Brain microvascular endothelial cell (primary cell): Measurements from ENCODE around the gene MYD88.

ENCODE experiments used
- DNase-seq: peaks from one replicate; pipeline ENCODE4 v3.0.0-alpha.2; 2020
- H3K27ac ChIP-seq: fragments of 250-450 bp; sonication (Bioruptor Pico); 2 replicates; pipeline ENCODE4 v1.5.1; 2020; ENCODE audit warnings: mild to moderate bottlenecking, moderate library complexity
- H3K27me3 ChIP-seq: fragments of 250-450 bp; sonication (Bioruptor Pico); replicated peaks from 2 replicates; pipeline ENCODE4 v1.5.1; 2020; ENCODE audit warnings: mild to moderate bottlenecking
- H3K36me3 ChIP-seq: fragments of 250-450 bp; sonication (Bioruptor Pico); replicated peaks from 2 replicates; pipeline ENCODE4 v1.5.1; 2020; ENCODE audit warnings: mild to moderate bottlenecking
- H3K4me3 ChIP-seq: 2 replicates; pipeline ENCODE4 v1.5.1; 2011; ENCODE audit warnings: low read depth, mild to moderate bottlenecking, control low read depth, low read length, moderate library complexity
- CTCF ChIP-seq: IDR thresholded peaks from 2 replicates; pipeline ENCODE4 v1.5.1; 2011; ENCODE audit warnings: low read depth, mild to moderate bottlenecking, moderate library complexity, low read length, control low read depth, inconsistent platforms; ENCODE audit errors: missing control alignments
- in situ Hi-C: cut with HindIII; loops from 2 replicates; pipeline ENCODE4 v1.10.0; 2017; ENCODE audit warnings: low sequenced_read_pairs, low pct_ligation_motif_present

Gene MYD88

GRCh38 chr3:38102444-38102814 lies 36.0 kb upstream of the MYD88 start:
- TF ChIP-seq CTCF: no peak
- no peak overlapping the region for H3K27ac ChIP-seq
- no peaks in the 10 kb centered on the region for H3K36me3 ChIP-seq
- in situ Hi-C loops: no loop called here
- H3K27me3 ChIP-seq: peaks cover 5% of the 10 kb centered on the region
- H3K4me3 ChIP-seq: no peak overlapping the region
- no peak for DNase-seq

GRCh38 chr3:38105525-38105924 lies 32.9 kb upstream of the MYD88 start:
- Histone ChIP-seq H3K36me3 (no peaks in the 10 kb centered on the region), H3K27ac (no peak overlapping the region), H3K27me3 (peaks cover 2% of the 10 kb centered on the region), H3K4me3 (no peak overlapping the region)
- no peak for TF ChIP-seq CTCF
- no peak for DNase-seq
- in situ Hi-C loops: no loop called here

- Histone ChIP-seq H3K4me3 (no peak overlapping the region), H3K36me3 (no peaks in the 10 kb centered on the region), H3K27me3 (no peaks in the 10 kb centered on the region), H3K27ac (no peak overlapping the region)
- no peak for TF ChIP-seq CTCF
- in situ Hi-C loops: no loop called here
- no peak for DNase-seq
These were observed 30.4 kb upstream of the MYD88 start for GRCh38 chr3:38107911-38108648.

- in situ Hi-C loops: no loop called here
- TF ChIP-seq CTCF: no peak
- no peak for DNase-seq
- H3K27ac ChIP-seq: no peak overlapping the region
- no peaks in the 10 kb centered on the region for H3K36me3 ChIP-seq
- no peaks in the 10 kb centered on the region for H3K27me3 ChIP-seq
- no peak overlapping the region for H3K4me3 ChIP-seq
These were observed 29.5 kb upstream of the MYD88 start for GRCh38 chr3:38108649-38109579.

- no peak for TF ChIP-seq CTCF
- Histone ChIP-seq H3K36me3 (no peaks in the 10 kb centered on the region), H3K27ac (no peak overlapping the region), H3K4me3 (no peak overlapping the region), H3K27me3 (no peaks in the 10 kb centered on the region)
- in situ Hi-C loops: no loop called here
- DNase-seq: no peak
These were observed 28.7 kb upstream of the MYD88 start for GRCh38 chr3:38109580-38110313.
